ENCODE data around the gene TBRG1.

TBRG1 gene

DNA sequence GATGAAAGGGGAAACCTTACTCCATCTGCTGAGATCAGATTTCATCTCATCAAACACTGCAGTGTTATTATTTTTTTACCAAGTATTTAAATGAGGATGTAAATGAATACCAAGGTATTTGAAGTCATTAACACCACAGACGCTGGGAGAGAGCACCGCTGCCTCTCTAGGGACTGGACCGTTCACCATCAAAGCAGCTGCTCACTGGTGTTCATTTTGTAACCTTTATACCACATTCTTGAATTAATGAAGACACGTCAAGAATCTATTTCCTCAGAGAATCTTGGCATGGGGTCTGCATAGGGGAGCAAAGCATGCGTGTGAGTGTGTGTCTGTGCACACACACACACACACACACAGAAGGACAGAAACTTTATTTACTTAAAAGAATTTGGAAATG is 35.2 kb downstream of the TBRG1 start:
- Histone ChIP-seq H3K4me3 (replicated peaks; ENCODE audit: insufficient read depth, low read length) (no peak overlapping the region), H3K27me3 (ENCODE audit: insufficient read depth, poor library complexity, severe bottlenecking) (no peaks in the 10 kb centered on the region), H3K27ac (replicated peaks) (no peak overlapping the region)
- no peak for DNase-seq (ENCODE audit: low read depth in 1 of 2, low spot score in 1 of 2)
- TF ChIP-seq REST (IDR thresholded peaks at IDR 0.05; ENCODE audit: insufficient replicate concordance, low read depth) (no peak), POLR2AphosphoS5 (IDR thresholded peaks at IDR 0.05; ENCODE audit: low read depth) (no peak), GABPA (IDR thresholded peaks at IDR 0.05; ENCODE audit: low read depth) (no peak), SPI1 (IDR thresholded peaks at IDR 0.05; ENCODE audit: borderline replicate concordance, low read depth) (no peak)
- TF ChIP-seq, protein P1, sequence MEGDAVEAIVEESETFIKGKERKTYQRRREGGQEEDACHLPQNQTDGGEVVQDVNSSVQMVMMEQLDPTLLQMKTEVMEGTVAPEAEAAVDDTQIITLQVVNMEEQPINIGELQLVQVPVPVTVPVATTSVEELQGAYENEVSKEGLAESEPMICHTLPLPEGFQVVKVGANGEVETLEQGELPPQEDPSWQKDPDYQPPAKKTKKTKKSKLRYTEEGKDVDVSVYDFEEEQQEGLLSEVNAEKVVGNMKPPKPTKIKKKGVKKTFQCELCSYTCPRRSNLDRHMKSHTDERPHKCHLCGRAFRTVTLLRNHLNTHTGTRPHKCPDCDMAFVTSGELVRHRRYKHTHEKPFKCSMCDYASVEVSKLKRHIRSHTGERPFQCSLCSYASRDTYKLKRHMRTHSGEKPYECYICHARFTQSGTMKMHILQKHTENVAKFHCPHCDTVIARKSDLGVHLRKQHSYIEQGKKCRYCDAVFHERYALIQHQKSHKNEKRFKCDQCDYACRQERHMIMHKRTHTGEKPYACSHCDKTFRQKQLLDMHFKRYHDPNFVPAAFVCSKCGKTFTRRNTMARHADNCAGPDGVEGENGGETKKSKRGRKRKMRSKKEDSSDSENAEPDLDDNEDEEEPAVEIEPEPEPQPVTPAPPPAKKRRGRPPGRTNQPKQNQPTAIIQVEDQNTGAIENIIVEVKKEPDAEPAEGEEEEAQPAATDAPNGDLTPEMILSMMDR (IDR thresholded peaks at IDR 0.05; ENCODE audit: insufficient read depth, low read length): no peak

DNA sequence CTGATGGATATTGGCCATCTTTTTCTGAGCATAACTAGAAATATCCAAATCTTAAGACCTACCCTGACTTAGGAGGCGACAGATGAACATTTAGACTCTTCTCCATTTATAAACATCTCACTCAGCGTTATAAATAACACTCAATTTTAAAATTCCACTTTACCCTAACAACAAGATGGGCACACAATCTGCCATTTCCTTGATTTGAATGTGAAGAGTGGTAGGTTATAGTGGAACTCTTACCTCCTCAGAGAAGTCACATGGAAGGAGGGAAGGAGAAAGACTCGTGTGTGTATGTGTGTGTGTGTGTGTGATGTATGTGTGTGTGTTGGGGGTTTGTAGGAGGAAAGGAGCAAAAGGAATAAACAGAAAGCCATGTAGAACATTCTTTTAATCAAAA is 35.8 kb downstream of the TBRG1 start:
- Histone ChIP-seq H3K27me3 (ENCODE audit: insufficient read depth, poor library complexity, severe bottlenecking) (no peaks in the 10 kb centered on the region), H3K4me3 (replicated peaks; ENCODE audit: insufficient read depth, low read length) (no peak overlapping the region), H3K27ac (replicated peaks) (no peak overlapping the region)
- no peak for DNase-seq (ENCODE audit: low read depth in 1 of 2, low spot score in 1 of 2)
- TF ChIP-seq SPI1 (IDR thresholded peaks at IDR 0.05; ENCODE audit: borderline replicate concordance, low read depth): no peak
- no peak for TF ChIP-seq GABPA (IDR thresholded peaks at IDR 0.05; ENCODE audit: low read depth)
- TF ChIP-seq, protein P1 (IDR thresholded peaks at IDR 0.05; ENCODE audit: insufficient read depth, low read length): no peak
- no peak for TF ChIP-seq REST (IDR thresholded peaks at IDR 0.05; ENCODE audit: insufficient replicate concordance, low read depth)
- TF ChIP-seq POLR2AphosphoS5 (IDR thresholded peaks at IDR 0.05; ENCODE audit: low read depth): no peak

DNA sequence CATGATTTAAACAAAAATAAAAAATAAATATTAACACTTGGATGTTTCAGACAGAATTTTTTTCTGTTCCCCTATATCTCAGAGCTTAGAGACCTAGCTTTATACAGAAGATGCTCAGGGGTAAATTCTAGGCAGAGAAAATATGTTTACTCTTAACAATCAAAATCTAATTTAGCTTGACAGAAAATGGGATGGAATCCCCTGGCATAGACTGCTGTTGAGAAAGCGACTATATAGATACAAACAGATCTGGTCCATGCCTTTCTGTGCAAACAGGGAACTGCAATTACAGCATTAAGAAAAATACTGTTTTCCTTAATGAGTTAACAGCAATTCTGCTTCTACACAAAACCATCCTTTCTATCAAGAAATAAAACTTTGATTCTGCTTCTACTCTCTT is 36.3 kb downstream of the TBRG1 start:
- H3K27me3 ChIP-seq (ENCODE audit: insufficient read depth, poor library complexity, severe bottlenecking): no peaks in the 10 kb centered on the region
- no peak for DNase-seq (ENCODE audit: low read depth in 1 of 2, low spot score in 1 of 2)
- H3K27ac ChIP-seq (replicated peaks): no peak overlapping the region
- no peak overlapping the region for H3K4me3 ChIP-seq (replicated peaks; ENCODE audit: insufficient read depth, low read length)
- TF ChIP-seq GABPA (IDR thresholded peaks at IDR 0.05; ENCODE audit: low read depth) (no peak), SPI1 (IDR thresholded peaks at IDR 0.05; ENCODE audit: borderline replicate concordance, low read depth) (no peak), POLR2AphosphoS5 (IDR thresholded peaks at IDR 0.05; ENCODE audit: low read depth) (no peak), REST (IDR thresholded peaks at IDR 0.05; ENCODE audit: insufficient replicate concordance, low read depth) (no peak)
- TF ChIP-seq, protein P1 (IDR thresholded peaks at IDR 0.05; ENCODE audit: insufficient read depth, low read length): no peak

Data from HL-60 (cell line).